ENCODE data around the gene ATF6.

Gene ATF6

GRCh38 chr1:161736335-161736969 is 29.7 kb upstream of the ATF6 start:
- TF ChIP-seq CTCF (IDR thresholded peaks at IDR 0.05; ENCODE audit: low read depth, low read length): no peak
- in situ Hi-C loops (cut with HindIII; ENCODE audit: low sequenced_read_pairs): loop anchor here (25.0 kb wide), 1 partner anchor 99 kb away; the partner anchor contains the start of gene FCGR3B
- peak; percentile 51 for DNase-seq (ENCODE audit: low read depth, low spot score)
- H3K4me3 ChIP-seq (ENCODE audit: low read depth, low read length): no peak overlapping the region

DNA sequence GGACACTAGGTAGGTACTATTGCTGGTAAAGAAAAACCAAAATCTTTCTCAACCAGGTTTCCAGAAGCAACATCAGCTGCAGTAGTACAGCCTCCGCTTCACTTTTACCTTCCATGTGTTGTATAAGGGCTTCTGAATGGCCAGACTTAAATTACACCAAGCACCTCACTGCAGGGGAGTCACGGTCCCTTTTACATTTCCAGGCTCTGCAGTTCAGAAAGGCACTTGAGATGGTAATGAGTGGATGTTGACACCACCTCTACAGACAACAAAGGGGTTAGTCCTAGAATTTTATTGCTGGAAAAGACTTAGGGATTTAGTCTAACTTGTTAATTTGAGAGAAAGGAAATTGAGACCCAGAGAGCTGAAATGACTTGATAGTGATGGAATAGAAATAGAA is 28.5 kb upstream of the ATF6 start:
- in situ Hi-C loops (cut with HindIII; ENCODE audit: low sequenced_read_pairs): loop anchor here (25.0 kb wide), 1 partner anchor 100 kb away; the partner anchor contains the start of gene FCGR3B
- DNase-seq (ENCODE audit: low read depth, low spot score): no peak
- TF ChIP-seq CTCF (IDR thresholded peaks at IDR 0.05; ENCODE audit: low read depth, low read length): no peak
- H3K4me3 ChIP-seq (ENCODE audit: low read depth, low read length): no peak overlapping the region

DNA sequence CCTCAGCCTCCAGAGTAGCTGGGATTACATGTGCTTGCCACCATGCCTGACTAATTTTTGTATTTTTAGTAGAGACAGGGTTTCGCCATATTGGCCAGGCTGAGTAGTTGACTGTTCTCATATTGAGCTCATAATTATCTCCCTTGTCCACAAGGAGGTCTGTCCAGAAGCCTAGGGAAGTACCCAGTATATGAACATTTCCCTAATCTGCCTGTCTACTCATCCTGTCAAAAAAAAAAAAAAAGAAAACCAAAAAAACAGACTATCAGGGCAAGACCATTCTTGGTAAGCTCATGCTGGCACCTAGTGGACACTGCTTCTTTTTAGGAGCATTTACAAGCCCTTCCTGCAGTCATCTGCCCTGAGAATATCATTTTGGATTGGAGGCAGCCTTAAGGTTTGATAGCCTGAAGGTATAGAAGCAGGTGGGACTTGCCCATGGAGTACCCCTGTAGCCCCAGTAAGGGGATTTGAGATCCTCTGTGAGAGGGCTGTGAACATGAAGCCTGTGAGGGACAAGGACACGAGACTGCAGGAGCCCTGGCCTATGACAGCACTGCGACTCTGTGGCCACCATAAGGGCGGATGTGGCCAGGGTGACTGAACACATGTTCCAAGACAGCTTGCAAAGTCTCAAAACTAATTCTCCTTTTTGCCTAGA is 27.4 kb upstream of the ATF6 start:
- TF ChIP-seq CTCF (IDR thresholded peaks at IDR 0.05; ENCODE audit: low read depth, low read length): peak; percentile 58
- DNase-seq (ENCODE audit: low read depth, low spot score): peak; percentile 68
- in situ Hi-C loops (cut with HindIII; ENCODE audit: low sequenced_read_pairs): loop anchor here (25.0 kb wide), 1 partner anchor 101 kb away; the partner anchor contains the start of gene FCGR3B
- H3K4me3 ChIP-seq (ENCODE audit: low read depth, low read length): no peak overlapping the region

DNA sequence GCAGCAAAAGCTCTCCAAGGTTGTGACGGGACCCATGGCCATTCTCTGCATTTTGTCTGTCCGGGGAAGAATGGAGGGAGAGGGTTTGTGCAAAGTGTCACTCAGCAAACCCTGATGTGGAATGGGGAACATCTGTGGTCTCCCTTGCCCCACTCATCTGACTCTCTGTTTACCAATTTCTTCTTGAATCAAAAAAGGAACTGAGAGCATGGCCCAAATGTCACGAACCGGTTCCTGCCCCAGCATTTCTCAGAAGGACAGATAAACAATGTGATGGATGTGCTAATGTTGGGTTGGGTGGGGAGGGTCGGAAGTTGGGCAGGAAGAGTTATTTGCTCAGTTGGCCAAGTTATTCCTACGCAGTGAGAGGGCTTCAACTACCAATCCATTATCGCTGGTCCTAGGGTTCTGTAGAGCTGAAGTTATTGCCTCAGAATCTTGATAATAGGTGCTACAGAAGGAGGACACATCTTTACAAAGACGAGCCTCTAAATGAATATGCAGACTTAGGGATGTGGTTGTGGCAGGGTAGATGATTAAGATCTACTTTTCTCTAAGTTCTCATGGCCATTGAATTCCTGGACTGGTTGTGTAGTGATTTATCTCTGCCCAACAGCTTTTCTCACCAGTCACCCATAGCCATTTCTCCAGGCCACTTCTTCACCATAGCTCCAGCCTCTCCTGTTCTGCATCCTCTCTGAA is 26.1 kb upstream of the ATF6 start:
- in situ Hi-C loops (cut with HindIII; ENCODE audit: low sequenced_read_pairs): loop anchor here (25.0 kb wide), 1 partner anchor 103 kb away; the partner anchor contains the start of gene FCGR3B
- TF ChIP-seq CTCF (IDR thresholded peaks at IDR 0.05; ENCODE audit: low read depth, low read length): no peak
- no peak overlapping the region for H3K4me3 ChIP-seq (ENCODE audit: low read depth, low read length)
- DNase-seq (ENCODE audit: low read depth, low spot score): no peak

DNA sequence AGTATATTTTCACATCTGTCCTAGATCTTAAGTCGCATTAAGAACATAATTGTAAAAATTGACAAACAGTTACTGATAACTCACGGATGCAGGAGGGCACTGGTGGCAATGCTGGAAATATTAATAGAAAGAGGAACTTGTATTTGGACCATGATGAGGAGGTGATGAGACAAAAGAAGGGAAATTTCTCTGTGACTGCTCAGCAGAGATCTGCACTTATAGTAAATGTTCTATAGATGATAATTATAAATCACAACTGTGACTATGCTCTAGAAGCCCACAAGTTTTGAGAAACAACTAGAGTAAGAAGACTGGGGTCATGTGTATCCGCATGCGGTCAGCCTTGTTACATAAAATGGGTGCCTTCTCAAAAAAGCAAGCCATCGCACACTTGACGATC is 25.2 kb upstream of the ATF6 start:
- no peak overlapping the region for H3K4me3 ChIP-seq (ENCODE audit: low read depth, low read length)
- in situ Hi-C loops (cut with HindIII; ENCODE audit: low sequenced_read_pairs): loop anchor here (25.0 kb wide), 1 partner anchor 104 kb away; the partner anchor contains the start of gene FCGR3B
- no peak for TF ChIP-seq CTCF (IDR thresholded peaks at IDR 0.05; ENCODE audit: low read depth, low read length)
- DNase-seq (ENCODE audit: low read depth, low spot score): no peak

GRCh38 chr1:161743231-161743630 is 22.9 kb upstream of the ATF6 start:
- no peak for TF ChIP-seq CTCF (IDR thresholded peaks at IDR 0.05; ENCODE audit: low read depth, low read length)
- H3K4me3 ChIP-seq (ENCODE audit: low read depth, low read length): no peak overlapping the region
- in situ Hi-C loops (cut with HindIII; ENCODE audit: low sequenced_read_pairs): loop anchor here (25.0 kb wide), 1 partner anchor 106 kb away; the partner anchor contains the start of gene FCGR3B
- DNase-seq (ENCODE audit: low read depth, low spot score): no peak
